Sigmoid colon (tissue), 4 donors: ENCODE data around the gene GNAS-AS1.

ENCODE experiments used
- POLR2AphosphoS5 ChIP-seq, 4 donors: sonication (generic); formaldehyde crosslinking; IDR thresholded peaks; one replicate each; pipeline ENCODE4 v1.6.1; 2017; ENCODE audit warnings: antibody characterized with exemption in 4 of 4
- TF ChIP-seq, protein P1 (sequence below), 4 experiments: fragments of 450-650 bp in 3 of 4; fragments of 200-600 bp in 1 of 4; IDR thresholded peaks; one replicate each; pipeline ENCODE4 v1.5.1; 2016 to 2019; ENCODE audit warnings: antibody characterized with exemption in 4 of 4, mild to moderate bottlenecking in 3 of 4, moderate library complexity in 2 of 4

DNA sequence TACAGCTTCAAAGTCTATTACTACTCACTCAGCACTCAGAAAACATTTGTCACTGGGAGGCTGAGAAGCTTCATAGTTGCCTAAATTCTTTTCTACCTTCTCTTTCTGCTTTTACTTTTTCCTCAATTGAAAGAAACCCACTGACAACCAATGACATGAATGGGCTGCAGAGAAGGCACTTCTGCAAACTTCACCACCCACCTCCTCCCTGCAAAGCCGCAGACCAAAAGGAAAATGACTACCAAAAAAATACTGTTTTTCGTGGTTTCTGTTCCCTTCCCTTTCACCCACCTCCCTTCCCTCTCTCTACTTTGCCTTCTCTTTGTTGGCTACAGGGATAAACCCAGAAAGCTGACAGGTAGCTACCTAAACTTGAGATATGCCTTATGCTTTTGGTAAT lies 3.2 kb downstream of the GNAS-AS1 start:
- TF ChIP-seq, protein P1, sequence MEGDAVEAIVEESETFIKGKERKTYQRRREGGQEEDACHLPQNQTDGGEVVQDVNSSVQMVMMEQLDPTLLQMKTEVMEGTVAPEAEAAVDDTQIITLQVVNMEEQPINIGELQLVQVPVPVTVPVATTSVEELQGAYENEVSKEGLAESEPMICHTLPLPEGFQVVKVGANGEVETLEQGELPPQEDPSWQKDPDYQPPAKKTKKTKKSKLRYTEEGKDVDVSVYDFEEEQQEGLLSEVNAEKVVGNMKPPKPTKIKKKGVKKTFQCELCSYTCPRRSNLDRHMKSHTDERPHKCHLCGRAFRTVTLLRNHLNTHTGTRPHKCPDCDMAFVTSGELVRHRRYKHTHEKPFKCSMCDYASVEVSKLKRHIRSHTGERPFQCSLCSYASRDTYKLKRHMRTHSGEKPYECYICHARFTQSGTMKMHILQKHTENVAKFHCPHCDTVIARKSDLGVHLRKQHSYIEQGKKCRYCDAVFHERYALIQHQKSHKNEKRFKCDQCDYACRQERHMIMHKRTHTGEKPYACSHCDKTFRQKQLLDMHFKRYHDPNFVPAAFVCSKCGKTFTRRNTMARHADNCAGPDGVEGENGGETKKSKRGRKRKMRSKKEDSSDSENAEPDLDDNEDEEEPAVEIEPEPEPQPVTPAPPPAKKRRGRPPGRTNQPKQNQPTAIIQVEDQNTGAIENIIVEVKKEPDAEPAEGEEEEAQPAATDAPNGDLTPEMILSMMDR (IDR thresholded peaks at IDR 0.05) = no peak
- TF ChIP-seq POLR2AphosphoS5 (IDR thresholded peaks at IDR 0.05) = no peak
